Osteocyte (in vitro differentiated cells): ENCODE measurements around the gene LYPD8. TPM values are rescaled to one million over a fixed set of nuclear protein-coding genes. Genes with fewer than 3 reads are reported as not detected.

Experiments
- DNase-seq: peaks from one replicate; pipeline ENCODE4 v3.0.0; 2021; ENCODE audit warnings: mixed read lengths; ENCODE audit not compliant: unreplicated experiment; ENCODE audit errors: extremely low spot score
- H3K27ac Mint-ChIP-seq: one replicate; pipeline ENCODE4 v1.8.0; 2021; ENCODE audit warnings: mild to moderate bottlenecking, mixed read lengths; ENCODE audit not compliant: unreplicated experiment
- H3K27me3 Mint-ChIP-seq: one replicate; pipeline ENCODE4 v1.8.0; 2021; ENCODE audit warnings: mixed read lengths; ENCODE audit not compliant: unreplicated experiment
- H3K36me3 Mint-ChIP-seq: one replicate; pipeline ENCODE4 v1.8.0; 2021; ENCODE audit warnings: mixed read lengths; ENCODE audit not compliant: unreplicated experiment
- H3K4me1 Mint-ChIP-seq: one replicate; pipeline ENCODE4 v1.8.0; 2021; ENCODE audit warnings: mixed read lengths; ENCODE audit not compliant: unreplicated experiment
- H3K4me3 Mint-ChIP-seq: one replicate; pipeline ENCODE4 v1.8.0; 2021; ENCODE audit warnings: mild to moderate bottlenecking, moderate library complexity, mixed read lengths; ENCODE audit not compliant: unreplicated experiment
- H3K9me3 Mint-ChIP-seq: one replicate; pipeline ENCODE4 v1.8.0; 2021; ENCODE audit warnings: mixed read lengths; ENCODE audit not compliant: unreplicated experiment
- total RNA-seq: library from RNA; stranded (reverse); gene quantifications from 2 replicates; pipeline ENCODE4 v1.2.1, GENCODE V29; 2021
- TF ChIP-seq, protein P1 (sequence below): fragments of 200-600 bp; sonication (generic); IDR thresholded peaks from 2 replicates; pipeline ENCODE4 v1.5.0; 2021; ENCODE audit warnings: antibody characterized with exemption, mild to moderate bottlenecking, moderate library complexity

The LYPD8 gene
- total RNA-seq, 1 donor from 2014 or later, result not detected

- Mint-ChIP-seq H3K4me1 (no peaks in the 10 kb centered on the region), H3K9me3 (peaks cover 18% of the 10 kb centered on the region), H3K4me3 (no peak overlapping the region), H3K27me3 (no peaks in the 10 kb centered on the region), H3K36me3 (no peaks in the 10 kb centered on the region), H3K27ac (no peak overlapping the region)
- DNase-seq, result no peak
- TF ChIP-seq, protein P1, sequence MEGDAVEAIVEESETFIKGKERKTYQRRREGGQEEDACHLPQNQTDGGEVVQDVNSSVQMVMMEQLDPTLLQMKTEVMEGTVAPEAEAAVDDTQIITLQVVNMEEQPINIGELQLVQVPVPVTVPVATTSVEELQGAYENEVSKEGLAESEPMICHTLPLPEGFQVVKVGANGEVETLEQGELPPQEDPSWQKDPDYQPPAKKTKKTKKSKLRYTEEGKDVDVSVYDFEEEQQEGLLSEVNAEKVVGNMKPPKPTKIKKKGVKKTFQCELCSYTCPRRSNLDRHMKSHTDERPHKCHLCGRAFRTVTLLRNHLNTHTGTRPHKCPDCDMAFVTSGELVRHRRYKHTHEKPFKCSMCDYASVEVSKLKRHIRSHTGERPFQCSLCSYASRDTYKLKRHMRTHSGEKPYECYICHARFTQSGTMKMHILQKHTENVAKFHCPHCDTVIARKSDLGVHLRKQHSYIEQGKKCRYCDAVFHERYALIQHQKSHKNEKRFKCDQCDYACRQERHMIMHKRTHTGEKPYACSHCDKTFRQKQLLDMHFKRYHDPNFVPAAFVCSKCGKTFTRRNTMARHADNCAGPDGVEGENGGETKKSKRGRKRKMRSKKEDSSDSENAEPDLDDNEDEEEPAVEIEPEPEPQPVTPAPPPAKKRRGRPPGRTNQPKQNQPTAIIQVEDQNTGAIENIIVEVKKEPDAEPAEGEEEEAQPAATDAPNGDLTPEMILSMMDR, result no peak
Observed at GRCh38 chr1:248753029-248753594, 2.4 kb downstream of the LYPD8 start.

GRCh38 chr1:248752161-248753028 lies 3.2 kb downstream of the LYPD8 start:
- Mint-ChIP-seq H3K9me3 (peaks cover 13% of the 10 kb centered on the region), H3K36me3 (no peaks in the 10 kb centered on the region), H3K27me3 (no peaks in the 10 kb centered on the region), H3K27ac (no peak overlapping the region), H3K4me3 (no peak overlapping the region), H3K4me1 (no peaks in the 10 kb centered on the region)
- TF ChIP-seq, protein P1, result no peak
- DNase-seq, result no peak

- DNase-seq, result no peak
Observed at GRCh38 chr1:248751635-248752034, 3.9 kb downstream of the LYPD8 start.

GRCh38 chr1:248751142-248751541 lies 4.4 kb downstream of the LYPD8 start:
- Mint-ChIP-seq H3K36me3 (peaks cover 2% of the 10 kb centered on the region), H3K27me3 (no peaks in the 10 kb centered on the region), H3K4me1 (no peaks in the 10 kb centered on the region), H3K9me3 (peaks cover 6% of the 10 kb centered on the region), H3K27ac (no peak overlapping the region), H3K4me3 (no peak overlapping the region)
- TF ChIP-seq, protein P1, result no peak
- DNase-seq, result no peak

More at GRCh38 chr1:248751635-248752034, 3.9 kb downstream of the LYPD8 start:
- H3K27ac Mint-ChIP-seq, result no peak overlapping the region
- H3K4me3 Mint-ChIP-seq, result no peak overlapping the region
- H3K4me1 Mint-ChIP-seq, result no peaks in the 10 kb centered on the region
- H3K9me3 Mint-ChIP-seq, result peaks cover 9% of the 10 kb centered on the region
- TF ChIP-seq, protein P1, result no peak
- H3K36me3 Mint-ChIP-seq, result no peaks in the 10 kb centered on the region
- no peaks in the 10 kb centered on the region for H3K27me3 Mint-ChIP-seq

DNA sequence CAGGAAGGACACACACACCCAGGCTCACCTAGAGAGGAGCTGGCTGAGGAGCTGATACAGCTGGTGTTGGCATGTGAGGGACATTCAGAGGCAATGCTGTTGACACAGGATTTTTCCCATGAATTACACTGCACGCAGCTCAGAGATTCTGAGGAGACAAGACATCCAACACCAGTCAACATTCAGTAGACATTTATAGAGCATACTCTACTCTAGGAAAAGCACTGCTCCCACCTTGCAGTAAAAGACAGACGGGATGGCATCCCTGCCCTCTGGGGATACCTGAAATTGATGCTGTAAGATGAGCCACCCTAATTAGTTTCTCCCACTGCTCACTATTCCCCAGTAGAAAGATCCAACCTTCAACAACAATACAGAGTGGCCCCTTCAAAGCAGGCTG lies 5.1 kb downstream of the LYPD8 start:
- Mint-ChIP-seq H3K27ac (no peak overlapping the region), H3K4me1 (no peaks in the 10 kb centered on the region), H3K9me3 (peaks cover 5% of the 10 kb centered on the region), H3K4me3 (no peak overlapping the region), H3K27me3 (no peaks in the 10 kb centered on the region), H3K36me3 (peaks cover 2% of the 10 kb centered on the region)
- DNase-seq, result no peak
- TF ChIP-seq, protein P1, result no peak
